Activated CD4-positive, alpha-beta T cell treated with anti-CD3 and anti-CD28 coated beads, Interleukin-2, amount 50 U/mL, for 4 hours (primary cell): ENCODE data around the gene CTTNBP2.

Source experiments
- DNase-seq, 2 experiments: peaks; one replicate each; pipeline ENCODE4 v3.0.0-alpha.2; 2020

Gene CTTNBP2

DNA sequence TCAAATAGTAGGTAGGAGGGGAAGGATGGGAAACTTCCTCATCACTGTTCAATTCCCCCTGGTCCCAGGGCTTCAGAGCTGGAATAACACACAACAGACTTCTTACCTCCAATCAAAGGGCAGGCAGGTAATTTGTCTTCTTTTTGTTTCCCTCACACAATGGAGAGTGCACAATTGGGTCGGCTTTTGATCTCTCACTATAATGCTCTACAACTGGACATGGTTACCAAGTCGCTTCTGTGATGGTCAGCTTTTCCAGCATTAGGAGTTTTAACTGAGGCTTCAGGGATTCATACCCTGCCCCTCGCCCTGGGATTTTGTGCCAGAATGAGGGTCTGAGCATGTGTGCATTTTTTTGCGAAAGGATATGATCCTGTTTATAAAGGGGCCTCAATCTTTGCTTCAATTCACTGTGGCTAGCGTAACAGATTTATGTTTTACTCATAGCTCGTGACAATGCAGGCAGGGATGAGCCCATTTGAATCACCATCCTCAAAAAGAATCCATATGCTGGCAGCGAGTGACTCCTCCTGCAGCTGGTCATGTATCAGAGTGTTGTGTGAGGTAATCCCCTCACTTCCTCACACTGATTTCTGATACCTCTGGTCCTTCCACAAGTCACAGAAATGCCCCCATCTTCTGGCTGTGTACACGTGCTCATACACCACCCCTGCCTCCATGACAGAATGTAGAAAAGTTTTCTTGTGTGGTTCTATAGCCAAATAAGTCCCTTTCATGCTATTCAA is 189.6 kb downstream of the CTTNBP2 start:
- no peak for DNase-seq

GRCh38 chr7:117682681-117683385 is 190.4 kb downstream of the CTTNBP2 start:
- no peak for DNase-seq

DNA sequence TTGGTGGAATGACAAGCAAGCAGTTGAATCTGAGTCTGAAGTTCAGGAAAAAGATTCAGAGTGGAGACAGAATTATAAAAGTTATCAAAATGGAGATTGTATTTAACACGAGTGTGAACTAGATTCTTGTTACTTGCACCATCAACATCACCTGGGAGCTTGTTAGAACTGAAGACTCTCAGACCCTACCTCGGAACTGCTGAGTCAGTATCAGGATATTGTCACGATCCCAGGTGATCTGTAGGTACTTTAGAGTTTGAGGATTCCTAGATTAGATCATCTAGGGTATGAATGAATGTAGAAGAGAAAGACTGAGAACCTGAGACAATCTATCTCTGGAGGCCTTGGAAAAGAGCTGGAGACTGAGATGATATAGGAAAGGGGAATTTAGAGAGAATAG is 194.1 kb downstream of the CTTNBP2 start:
- no peak for DNase-seq

- DNase-seq: no peak
Measured at GRCh38 chr7:117675497-117676435, 197.5 kb downstream of the CTTNBP2 start.

GRCh38 chr7:117674617-117675016 is 198.6 kb downstream of the CTTNBP2 start:
- no peak for DNase-seq

DNA sequence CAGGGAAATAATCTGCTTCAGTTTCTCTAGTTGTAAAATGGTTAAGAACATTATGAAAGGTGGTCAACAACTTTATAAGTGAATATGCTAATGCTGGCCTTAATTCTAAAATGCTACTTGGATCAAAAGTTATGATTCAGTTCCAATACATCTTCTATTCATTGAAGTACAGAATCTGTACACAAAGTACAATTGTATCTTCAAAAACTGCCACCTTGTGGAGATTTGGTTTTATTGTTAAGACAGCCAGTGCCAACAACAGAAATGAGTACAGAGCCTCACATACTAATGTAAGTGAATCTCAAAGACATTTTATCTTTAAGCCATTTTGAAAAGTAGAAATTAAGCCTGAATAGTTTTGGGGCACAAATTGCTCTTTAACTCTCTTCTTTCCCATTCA is 199.4 kb downstream of the CTTNBP2 start:
- DNase-seq: no peak

DNA sequence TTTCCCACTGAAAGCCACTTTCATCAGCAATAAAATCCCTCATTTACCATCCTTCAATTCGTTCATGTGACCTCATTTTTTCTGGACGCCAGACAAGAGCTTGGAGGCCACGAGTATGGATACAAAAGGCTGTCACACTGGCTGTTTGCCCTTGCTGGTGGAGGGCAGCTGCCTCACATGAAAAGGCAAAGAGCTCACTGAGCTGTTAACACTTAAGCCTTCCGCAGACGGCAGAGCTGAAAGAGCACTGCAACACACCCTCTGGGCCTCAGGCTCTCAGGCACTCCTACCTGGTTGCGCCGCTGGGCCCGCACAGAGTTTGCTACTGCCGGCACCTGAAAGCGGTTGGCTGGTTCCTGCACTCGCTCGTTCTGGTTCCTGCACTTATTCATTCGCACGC is 199.9 kb downstream of the CTTNBP2 start:
- no peak for DNase-seq

- no peak for DNase-seq
Measured at GRCh38 chr7:117672453-117672852, 200.8 kb downstream of the CTTNBP2 start.

DNA sequence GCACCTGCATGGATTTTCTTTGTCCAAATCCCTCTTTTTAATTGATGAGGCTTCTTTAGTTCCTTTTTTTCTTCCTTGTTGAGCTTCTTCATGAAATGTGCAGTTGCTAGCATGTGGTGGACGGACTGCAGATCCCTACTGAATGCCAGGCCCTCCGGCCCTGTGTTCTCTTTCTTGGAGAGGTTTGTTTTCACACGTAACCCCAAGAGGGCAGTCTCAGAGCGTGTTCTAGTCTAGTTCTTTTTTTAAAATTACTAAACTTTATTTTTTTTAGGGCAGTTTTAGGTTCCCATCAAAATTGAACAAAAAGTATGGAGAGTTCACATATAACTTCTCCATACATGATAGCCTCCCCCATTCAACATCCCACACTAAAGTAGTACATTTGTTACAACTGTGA is 203.4 kb downstream of the CTTNBP2 start:
- no peak for DNase-seq

- DNase-seq: no peak
Measured at GRCh38 chr7:117667456-117667855, 205.8 kb downstream of the CTTNBP2 start.

DNA sequence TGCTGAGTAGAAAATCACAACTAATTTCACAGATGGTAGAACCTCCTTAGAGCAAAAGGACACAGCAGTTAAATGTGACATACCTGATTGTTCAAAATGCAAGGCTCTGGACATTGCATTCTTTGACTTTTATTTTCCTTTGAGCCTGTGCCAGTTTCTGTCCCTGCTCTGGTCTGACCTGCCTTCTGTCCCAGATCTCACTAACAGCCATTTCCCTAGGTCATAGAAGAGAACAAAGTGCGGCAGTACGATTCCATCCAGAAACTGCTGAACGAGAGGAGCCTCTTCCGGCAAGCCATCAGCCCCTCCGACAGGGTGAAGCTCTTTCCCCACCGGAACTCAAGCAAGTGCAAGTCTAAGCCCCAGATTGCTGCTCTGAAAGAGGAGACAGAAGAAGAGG is 206.6 kb downstream of the CTTNBP2 start:
- DNase-seq: no peak

DNA sequence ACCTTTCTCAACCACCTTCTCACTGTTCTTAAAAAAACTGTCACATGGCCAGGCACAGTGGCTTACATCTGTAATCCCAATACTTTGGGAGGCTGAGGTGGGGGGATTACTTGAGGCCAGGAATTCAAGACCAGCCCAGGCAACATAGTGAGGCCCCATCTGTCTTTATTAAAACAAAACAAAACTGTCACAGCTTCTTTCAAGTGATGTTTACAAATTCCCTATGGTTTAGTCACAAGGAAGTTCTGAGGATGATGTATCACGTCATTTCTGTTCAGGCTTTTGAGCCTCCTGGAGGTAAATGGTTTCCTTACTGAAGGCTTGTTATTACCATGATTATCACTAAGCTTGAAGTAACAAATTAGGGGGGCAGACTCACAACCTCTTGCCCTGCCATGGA is 207.2 kb downstream of the CTTNBP2 start:
- DNase-seq: no peak

- DNase-seq: no peak
Measured at GRCh38 chr7:117665368-117665767, 207.9 kb downstream of the CTTNBP2 start.

DNA sequence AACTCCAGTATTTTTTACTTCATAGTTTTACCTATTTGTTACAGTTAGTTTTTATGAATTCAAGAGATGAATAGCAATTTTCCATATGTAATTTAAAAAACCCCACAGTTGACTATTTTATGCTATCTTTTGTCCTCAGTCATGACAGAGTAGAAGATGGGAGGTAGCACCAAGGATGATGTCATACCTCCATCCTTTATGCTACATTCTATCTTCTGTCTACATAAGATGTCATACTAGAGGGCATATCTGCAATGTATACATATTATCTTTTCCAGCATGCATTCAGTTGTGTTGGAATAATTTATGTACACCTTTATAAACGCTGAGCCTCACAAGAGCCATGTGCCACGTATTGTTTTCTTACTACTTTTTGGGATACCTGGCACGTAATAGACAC is 209.2 kb downstream of the CTTNBP2 start:
- DNase-seq: no peak

GRCh38 chr7:117661328-117661727 is 211.9 kb downstream of the CTTNBP2 start:
- no peak for DNase-seq
